VCaP (cell line): ENCODE results near the gene ZSWIM5.
A peak's percentile ranks its signal among the peaks of the same experiment; 100 is the strongest.

Experiments
- H3K27ac ChIP-seq: fragments of 450-650 bp; 2 replicates; pipeline ENCODE4 v1.5.1; 2017
- TF ChIP-seq, protein P1 (sequence below): fragments of 450-650 bp; conservative IDR thresholded peaks from 2 replicates; pipeline ENCODE4 v1.5.1; 2017; ENCODE audit warnings: mild to moderate bottlenecking, moderate library complexity

The ZSWIM5 gene

DNA sequence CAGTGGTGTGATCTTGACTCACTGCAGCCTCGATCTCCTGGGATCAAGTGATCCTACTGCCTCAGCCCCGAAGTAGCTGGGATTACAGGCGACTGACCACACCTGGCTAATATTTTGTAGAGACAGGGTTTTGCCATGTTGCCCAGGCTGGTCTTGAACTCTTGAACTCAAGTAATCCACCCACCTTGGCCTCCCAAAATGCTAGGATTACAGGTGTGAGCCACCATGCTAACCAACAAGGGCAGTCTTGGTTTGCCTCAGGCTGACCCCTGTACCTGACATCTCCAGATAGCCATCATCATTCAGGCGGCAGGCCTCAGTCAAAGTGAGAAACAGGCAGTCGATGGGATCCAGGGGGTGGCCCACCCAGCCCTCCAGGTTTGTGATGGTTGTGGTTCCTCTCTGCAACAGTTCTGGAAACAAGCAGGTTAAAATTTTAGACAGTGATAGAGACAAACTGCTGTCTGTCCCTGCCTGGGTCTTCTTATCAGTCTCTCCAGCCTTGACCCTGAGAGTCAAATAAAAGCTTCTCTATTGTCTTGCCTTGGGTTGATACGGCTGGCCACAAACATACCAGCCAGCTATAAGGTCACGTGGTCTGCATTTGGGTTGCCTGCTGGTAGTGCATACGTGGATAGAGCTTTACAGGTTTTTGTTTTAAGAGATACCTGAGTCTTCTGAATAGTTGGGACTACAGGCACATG, 167.6 kb downstream of the ZSWIM5 start:
- no peak overlapping the region for H3K27ac ChIP-seq
- TF ChIP-seq, protein P1, sequence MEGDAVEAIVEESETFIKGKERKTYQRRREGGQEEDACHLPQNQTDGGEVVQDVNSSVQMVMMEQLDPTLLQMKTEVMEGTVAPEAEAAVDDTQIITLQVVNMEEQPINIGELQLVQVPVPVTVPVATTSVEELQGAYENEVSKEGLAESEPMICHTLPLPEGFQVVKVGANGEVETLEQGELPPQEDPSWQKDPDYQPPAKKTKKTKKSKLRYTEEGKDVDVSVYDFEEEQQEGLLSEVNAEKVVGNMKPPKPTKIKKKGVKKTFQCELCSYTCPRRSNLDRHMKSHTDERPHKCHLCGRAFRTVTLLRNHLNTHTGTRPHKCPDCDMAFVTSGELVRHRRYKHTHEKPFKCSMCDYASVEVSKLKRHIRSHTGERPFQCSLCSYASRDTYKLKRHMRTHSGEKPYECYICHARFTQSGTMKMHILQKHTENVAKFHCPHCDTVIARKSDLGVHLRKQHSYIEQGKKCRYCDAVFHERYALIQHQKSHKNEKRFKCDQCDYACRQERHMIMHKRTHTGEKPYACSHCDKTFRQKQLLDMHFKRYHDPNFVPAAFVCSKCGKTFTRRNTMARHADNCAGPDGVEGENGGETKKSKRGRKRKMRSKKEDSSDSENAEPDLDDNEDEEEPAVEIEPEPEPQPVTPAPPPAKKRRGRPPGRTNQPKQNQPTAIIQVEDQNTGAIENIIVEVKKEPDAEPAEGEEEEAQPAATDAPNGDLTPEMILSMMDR = no peak

DNA sequence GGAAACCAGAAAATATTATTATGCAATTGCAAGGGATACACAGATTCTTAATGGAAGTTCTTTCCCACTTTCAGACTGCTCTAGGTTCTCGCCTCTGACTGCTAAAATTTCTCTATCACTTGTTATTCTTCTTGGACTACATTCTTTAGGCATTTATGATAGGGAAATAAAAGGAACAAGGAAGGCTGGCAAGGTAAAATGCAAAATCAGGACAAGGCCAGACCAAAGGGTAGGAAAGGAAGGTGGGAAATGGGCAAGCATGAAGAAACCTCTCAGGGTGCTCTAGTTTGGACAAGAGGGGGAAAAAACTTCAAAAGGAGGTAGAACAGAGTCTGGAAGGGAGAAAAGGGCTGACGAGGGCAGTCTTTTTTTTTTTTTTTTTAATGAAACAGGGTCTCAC, 168.2 kb downstream of the ZSWIM5 start:
- TF ChIP-seq, protein P1 = no peak
- no peak overlapping the region for H3K27ac ChIP-seq

DNA sequence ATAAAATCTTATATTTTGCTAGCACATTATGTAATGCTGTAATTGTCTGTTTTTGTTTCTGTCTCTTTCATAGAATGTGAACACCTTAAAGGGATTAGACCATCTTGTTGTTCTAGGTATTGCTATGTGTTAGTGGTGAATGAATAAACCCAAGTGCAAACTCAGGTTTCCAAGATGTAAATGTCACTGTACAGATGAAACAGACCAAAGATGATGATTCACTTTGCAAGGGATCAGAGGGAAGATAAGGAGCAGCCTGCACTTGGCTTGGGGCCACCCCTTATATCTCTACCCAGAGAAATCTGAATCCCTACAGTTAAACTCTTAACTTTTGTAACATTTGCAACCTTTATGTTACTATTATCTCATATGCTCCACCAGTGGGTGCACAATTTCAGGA, 168.9 kb downstream of the ZSWIM5 start:
- peak overlapping the region; percentile 44 for H3K27ac ChIP-seq
- TF ChIP-seq, protein P1 = no peak

DNA sequence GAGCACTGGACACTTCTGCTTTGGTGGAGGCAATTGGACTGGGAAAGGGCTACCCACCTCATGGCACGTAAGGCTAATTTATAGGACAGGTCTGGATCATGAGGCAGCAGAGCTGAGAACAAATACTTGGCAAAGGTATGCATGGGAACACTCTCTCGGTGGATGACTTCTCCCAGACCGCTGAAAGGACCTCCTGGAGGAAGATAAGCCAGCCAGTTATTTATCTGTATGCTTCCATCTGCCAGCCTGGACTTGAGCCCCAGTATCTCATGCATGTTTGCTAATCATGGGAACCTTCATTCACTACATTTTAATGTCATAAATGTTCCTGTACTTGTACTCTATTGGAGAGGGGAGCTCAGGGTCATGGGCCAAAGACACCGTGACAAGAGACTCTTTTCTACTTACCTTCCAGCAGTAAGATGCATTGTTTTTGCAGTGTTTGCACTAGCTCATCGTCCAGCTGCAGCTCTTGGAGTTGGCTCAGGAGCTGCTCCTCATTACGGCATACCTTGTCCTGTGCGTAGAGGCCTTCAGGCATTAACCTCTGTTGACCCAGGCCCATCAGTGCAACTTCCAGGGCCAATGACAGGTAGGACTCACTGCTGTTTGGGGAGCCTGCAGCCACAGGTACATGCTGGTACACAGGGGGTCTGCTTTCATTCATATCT, 170.6 kb downstream of the ZSWIM5 start:
- no peak overlapping the region for H3K27ac ChIP-seq
- TF ChIP-seq, protein P1 = no peak

DNA sequence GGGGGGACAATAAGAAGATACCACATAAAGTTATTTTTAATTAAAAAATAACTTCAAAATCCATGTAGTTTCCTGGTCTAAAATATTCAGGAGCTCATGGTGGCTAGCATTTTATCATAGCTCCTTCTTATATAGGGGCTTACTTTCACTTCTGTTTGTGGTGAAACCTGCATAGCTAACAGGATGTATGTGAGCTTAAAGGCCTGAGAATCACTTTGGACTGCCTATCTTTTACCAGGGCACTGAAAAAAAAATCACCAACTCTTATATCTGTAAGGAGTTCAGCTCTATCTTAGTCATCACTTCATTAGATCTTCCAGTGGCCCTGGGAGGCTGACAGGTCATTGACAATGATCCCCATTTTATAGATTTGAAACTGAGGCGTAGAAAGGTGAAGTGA, 173.0 kb downstream of the ZSWIM5 start:
- TF ChIP-seq, protein P1 = no peak
- H3K27ac ChIP-seq = no peak overlapping the region

DNA sequence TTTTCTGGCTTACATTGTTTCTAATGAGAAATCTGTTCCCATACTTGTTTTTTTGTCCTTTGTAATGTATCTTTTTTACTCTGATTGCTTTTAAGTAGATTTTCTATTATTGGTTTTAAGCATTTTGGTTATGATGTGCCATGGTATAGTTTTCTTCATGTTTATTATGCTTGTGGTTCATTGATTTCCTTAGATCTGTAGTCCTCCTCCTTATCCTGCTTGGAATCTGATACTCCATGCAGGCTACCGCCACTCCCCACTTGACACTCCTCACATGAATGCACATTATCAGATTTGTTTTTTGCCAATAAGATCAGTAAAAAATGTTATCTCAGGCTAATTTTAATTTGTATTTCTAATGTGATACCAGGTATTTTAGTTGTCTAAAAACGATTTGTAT, 173.6 kb downstream of the ZSWIM5 start:
- H3K27ac ChIP-seq = no peak overlapping the region
- TF ChIP-seq, protein P1 = no peak

DNA sequence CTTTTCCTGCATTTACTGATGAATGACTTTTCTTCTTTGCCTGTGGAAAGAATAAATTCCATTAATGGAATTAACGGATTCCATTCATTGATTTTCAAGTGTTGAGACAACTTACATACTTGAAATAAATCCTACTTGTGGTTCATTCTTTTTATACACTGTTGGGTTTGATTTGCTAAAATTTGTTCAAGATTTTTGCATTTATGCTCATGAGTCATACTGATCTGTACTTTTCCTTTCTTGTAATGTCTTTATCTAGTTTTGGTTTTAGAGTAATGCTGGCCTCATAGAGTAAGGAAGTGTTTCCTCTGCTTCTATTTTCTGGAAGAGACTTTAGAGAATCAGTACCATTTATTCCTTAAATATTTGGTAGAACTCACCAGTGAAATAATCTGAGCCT, 180.0 kb downstream of the ZSWIM5 start:
- H3K27ac ChIP-seq = no peak overlapping the region
- TF ChIP-seq, protein P1 = no peak
